A172 (cell line): ENCODE data around the gene PWWP2A. TPM values are rescaled to one million over a fixed set of nuclear protein-coding genes. Genes with fewer than 3 reads are reported as not detected.
"Not testable (repeated sequence)": the region's sequence is repeated elsewhere in the genome, so short reads cannot be mapped to it uniquely, and the experiment has no call there.

ENCODE experiments used
- DNase-seq: peaks from one replicate; pipeline ENCODE4 v3.0.0-alpha.2; 2015; ENCODE audit warnings: low spot score
- total RNA-seq: library from RNA; depleted of rRNA; stranded (reverse); fragments of >200 nt; shearing (Covaris generic); gene quantifications from 2 replicates; pipeline ENCODE4 v1.2.3, GENCODE V29; 2014; rRNA removed

The PWWP2A gene
- total RNA-seq, 1 experiment from 2014 or later: 17.7 TPM

DNA sequence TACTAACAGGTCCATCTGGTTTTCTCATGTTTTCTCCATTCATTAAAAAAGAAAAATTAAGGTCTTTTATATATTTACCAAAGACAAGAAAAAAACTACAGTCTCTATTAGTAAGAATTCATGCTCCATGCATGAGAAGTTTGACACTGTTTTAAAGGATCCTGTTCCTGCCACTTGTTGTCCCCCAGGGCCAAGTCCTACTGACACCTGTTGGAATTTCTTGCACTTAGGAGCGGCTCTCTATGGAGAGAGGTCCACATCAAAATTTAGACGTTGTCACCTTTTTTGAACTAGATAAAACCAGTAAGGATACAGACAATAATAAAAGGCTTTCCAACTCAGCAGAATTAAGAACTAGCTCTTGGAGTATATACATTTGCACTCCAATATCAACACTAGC is 42.3 kb downstream of the PWWP2A start:
- no peak for DNase-seq

- DNase-seq: no peak
Observed at GRCh38 chr5:160075073-160075472, 44.2 kb downstream of the PWWP2A start.

DNA sequence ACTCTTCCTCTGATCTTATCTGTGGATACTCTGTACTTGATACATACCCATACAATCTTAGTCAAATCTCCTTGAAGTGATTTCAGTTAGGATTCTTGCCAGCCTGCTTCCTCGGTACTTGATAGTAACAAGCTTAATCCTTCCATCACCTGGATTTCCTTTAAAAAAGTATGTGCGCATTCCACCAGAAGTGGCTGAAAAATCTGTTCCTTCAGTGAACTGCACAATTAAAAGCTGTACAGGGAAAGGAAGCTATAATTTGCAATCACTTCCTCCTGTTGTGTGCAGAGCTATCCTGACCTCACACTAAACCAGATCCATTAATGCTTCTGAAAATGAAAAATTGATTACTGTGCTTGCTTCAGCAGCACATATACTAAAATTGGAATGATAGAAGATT is 47.3 kb downstream of the PWWP2A start:
- DNase-seq: no peak

GRCh38 chr5:160071516-160071915 is 47.7 kb downstream of the PWWP2A start:
- DNase-seq: no peak

- not testable (repeated sequence) for DNase-seq
Observed at GRCh38 chr5:160069120-160069519, 50.1 kb downstream of the PWWP2A start.

DNA sequence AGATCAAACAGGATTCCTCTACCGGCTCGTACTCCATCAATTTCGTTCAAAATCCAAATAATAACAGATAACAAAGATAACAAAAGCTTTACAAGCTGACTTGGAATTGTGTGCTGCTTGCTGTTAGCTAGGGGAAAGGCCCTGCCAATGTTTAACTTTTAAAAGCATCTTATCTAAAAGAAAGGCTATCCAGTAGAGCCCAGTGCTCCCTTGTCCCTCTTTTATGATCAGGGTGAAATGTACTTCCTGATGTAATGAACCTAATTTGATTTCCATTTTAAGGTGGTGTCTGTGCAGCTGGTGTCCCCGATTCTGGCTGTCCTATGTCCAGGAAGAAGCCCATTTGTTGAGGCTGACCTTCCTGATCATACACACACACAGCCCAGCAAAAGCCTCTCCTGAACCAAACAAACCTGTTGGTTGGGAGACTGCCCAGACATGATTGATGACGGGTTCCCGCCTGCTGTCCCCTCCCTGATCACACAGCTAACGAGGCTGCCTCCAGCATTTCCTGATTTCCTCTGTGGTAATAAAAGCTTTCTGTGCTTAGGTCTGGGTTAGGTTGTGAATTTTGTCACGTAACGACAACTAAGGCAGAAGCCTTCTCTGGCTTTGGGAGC is 54.1 kb downstream of the PWWP2A start:
- no peak for DNase-seq

GRCh38 chr5:160064417-160064810 is 54.8 kb downstream of the PWWP2A start:
- DNase-seq: no peak

GRCh38 chr5:160061770-160062169 is 57.5 kb downstream of the PWWP2A start:
- no peak for DNase-seq

GRCh38 chr5:160060001-160060400 is 59.2 kb downstream of the PWWP2A start:
- no peak for DNase-seq

DNA sequence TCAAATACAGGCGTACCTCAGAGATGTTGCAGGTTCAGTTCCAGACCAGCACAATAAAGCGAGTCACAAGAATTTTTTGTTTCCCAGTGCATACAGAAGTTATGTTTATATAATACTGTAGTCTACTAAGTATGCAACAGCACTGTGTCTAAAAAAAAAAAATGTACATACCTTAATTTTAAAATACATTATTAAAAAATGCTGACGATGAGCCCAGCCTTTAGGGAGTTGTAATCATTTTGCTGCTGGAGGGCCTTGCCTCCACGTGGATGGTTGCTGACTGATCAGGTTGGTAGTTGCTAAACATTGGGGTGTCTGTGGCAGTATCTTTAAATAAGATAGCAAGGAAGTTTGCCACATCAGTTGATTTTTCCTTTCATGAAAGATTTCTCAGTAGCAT is 62.0 kb downstream of the PWWP2A start:
- no peak for DNase-seq

GRCh38 chr5:160054831-160055230 is 64.4 kb downstream of the PWWP2A start:
- peak; percentile 77 for DNase-seq

DNA sequence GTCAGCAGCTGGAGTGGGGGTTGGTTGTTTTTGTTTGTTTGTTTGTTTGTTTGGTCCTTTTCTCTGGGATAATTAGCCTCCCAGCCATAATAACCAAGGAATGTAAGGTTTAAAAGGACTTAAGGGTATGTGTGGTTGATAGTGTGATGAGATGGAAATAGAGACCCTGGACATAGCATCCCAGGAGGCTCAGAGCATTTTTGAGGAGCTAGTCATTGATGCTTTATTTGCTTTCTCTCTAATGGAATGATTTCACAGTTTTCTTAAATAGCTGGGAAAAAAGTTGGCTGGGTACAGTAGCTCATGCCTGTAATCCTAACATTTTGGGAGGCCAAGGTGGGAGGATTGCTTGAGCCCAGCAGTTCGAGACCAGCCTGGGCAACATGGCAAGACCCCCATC is 65.2 kb downstream of the PWWP2A start:
- peak; percentile 24 for DNase-seq

DNA sequence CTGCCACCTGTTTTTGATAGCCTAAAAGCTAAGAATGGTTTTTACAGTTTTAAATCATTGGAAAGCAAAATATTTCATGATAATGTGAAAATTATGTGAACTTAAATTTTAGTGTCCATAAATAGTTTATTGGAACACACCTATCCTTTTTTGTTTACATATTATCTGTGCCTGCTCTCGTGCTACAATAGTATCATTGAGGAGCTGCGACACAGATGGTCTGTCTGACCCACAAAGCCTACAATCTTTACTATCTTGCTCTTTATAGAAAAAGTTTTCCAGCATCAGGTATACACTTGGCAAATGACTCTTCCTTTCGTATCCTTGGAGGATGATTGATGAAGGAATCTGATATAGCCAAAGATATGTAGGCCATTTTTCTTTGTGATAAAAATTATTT is 70.2 kb downstream of the PWWP2A start:
- no peak for DNase-seq

DNA sequence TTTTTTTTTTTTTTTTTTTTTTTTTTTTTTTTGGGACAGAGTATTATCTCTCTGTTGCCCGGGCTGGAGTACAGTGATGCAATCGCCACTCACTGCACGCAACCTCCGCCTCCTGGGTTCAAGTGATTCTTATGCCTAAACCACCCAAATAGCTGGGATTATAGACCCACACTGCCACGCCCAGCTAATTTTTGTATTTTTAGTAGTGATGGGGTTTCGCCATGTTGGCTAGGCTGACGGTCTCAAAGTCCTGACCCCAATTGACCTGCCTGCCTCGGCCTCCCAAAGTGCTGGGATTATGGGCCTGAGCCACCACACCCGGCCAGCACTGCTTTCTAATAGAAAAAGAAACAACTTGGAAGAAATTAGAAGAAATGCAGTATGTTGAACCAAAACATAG is 71.1 kb downstream of the PWWP2A start:
- no peak for DNase-seq

- no peak for DNase-seq
Observed at GRCh38 chr5:160047423-160047822, 71.8 kb downstream of the PWWP2A start.

GRCh38 chr5:160044967-160045366 is 74.3 kb downstream of the PWWP2A start:
- DNase-seq: no peak

- no peak for DNase-seq
Observed at GRCh38 chr5:160044391-160044804, 74.9 kb downstream of the PWWP2A start.

DNA sequence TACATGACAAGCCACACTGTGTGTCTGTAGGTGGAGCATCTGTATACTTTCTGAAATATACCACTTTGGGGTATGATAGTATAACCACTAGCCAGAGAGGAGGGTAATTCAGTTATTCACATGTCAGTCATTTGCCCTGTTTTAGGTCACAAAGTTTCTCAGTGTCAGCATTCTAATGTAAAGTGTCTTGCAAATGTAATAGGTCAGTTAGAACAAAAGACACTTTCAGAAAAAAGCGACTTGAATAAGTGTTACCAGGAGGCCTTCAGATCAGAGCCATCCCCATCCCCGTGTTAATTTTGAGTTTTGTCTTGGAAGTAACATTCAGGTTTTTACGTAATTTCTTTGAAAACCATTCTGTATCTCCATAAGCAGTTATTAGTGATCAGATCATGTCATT is 76.6 kb downstream of the PWWP2A start:
- DNase-seq: no peak

Other genes with a start within 250 kb of the PWWP2A start
- gene ADRA1B, start 203.0 kb downstream of the PWWP2A start, total RNA-seq: 0.91 and 1.6 TPM in 2 replicates
- gene TTC1, start 110.3 kb downstream of the PWWP2A start, total RNA-seq: 167 and 180 TPM in 2 replicates
- gene FABP6, start 110.1 kb upstream of the PWWP2A start, total RNA-seq: 0.17 and 1.5 TPM in 2 replicates
- gene CCNJL, start 193.1 kb upstream of the PWWP2A start, total RNA-seq: 10.5 and 15.2 TPM in 2 replicates